HG03135 (cell line): ENCODE measurements around the gene TAF11L11.
"Not testable (repeated sequence)": the region's sequence is repeated elsewhere in the genome, so short reads cannot be mapped to it uniquely, and the experiment has no call there.

Experiments
- ATAC-seq: cut with Tn5 transposase; IDR thresholded peaks from one replicate; pipeline ENCODE4 v1.9.1; 2021; ENCODE audit warnings: mild to moderate bottlenecking, moderate library complexity; ENCODE audit not compliant: unreplicated experiment

Gene TAF11L11

DNA sequence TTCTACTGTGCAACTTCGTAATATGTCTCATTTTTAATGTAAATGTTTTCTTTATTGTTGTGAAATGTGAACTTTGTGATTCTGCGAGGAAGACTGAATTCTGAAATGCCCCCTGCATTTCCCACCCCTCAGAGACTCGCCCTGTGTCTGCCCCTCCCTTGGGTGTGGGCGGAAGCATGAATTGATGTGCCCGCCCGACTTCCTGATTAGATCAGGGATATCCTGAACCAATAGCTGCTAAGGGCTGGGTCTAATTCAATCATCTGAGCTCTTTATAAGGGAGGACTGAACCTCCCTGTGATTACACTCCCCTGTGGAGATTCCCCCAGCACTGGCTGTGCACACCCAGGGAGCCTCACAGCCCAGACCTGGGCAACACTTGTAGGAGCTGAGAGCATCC lies at the start of gene TAF11L11:
Gene TAF11L11, plus strand, starts transcription at position 304 of the 400 bp plus-strand sequence.
- not testable (repeated sequence) for ATAC-seq

GRCh38 chr5:17585658-17586057 lies 18.3 kb upstream of the TAF11L11 start, which contains the start of gene TAF11L7:
TAF11L7 (minus strand) TSS chr5:17585758.
- ATAC-seq: not testable (repeated sequence)

GRCh38 chr5:17590860-17591259 lies 13.1 kb upstream of the TAF11L11 start, which contains the start of gene TAF11L8:
TAF11L8 (minus strand) TSS chr5:17590960.
- ATAC-seq: not testable (repeated sequence)

- ATAC-seq: not testable (repeated sequence)
Measured at GRCh38 chr5:17594255-17594654, 9.7 kb upstream of the TAF11L11 start, which contains the start of gene TAF11L9. TAF11L9 (minus strand) TSS chr5:17594394.

- ATAC-seq: not testable (repeated sequence)
Measured at GRCh38 chr5:17597728-17598127, 6.3 kb upstream of the TAF11L11 start, which contains the start of gene TAF11L10. TAF11L10 (minus strand) TSS chr5:17597828.

DNA sequence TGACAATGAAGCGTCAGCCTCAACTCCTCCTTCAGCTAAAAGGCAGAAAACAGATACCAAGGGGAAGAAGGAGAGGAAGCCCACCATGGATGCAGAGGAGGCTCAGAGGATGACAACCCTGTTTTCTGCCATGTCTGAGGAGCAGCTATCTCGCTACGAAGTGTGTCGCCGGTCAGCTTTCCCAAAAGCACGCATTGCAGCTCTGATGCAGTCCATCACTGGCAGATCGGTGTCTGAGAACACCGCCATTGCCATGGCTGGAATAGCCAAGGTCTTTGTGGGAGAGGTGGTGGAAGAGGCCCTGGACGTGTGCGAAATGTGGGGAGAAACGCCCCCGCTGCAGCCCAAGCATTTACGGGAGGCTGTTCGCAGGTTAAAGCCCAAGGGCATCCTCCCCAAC lies 968 bp downstream of the TAF11L11 start:
- ATAC-seq: no peak

DNA sequence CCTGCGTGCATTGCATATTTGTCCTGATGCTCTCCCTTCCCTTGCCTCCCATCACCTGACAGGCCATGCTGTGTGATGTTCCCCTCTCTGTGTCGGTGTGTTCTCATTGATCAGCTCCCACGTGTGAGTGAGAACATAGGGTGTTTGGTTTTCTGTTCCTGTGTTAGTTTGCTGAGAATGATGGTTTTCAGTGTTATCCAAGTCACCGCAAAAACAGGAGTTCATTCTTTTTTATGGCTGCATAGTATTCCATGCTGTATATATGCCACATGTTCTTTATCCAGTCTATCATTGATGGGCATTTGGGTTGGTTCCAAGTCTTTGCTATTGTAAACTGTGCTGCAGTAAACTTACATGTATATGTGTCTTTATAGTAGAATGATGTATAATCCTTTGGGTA lies 3.5 kb downstream of the TAF11L11 start:
- ATAC-seq: not testable (repeated sequence)

DNA sequence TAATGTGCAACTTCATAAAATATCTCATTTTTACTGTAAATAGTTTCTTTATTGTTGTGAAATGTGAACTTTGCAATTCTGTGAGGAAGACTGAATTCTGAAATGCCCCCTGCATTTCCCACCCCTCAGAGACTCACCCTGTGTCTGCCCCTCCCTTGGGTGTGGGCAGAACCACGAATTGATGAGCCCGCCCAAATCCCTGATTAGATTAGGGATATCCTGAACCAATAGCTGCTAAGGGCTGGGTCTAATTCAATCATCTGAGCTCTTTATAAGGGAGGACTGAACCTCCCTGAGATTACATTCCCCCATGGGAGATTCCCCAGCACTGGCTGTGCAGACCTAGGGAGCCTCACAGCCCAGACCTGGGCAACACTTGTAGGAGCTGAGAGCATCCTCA lies 6.1 kb downstream of the TAF11L11 start, which contains the start of gene TAF11L12:
Gene TAF11L12, plus strand, starts transcription at position 301 of the 400 bp plus-strand sequence.
- not testable (repeated sequence) for ATAC-seq

GRCh38 chr5:17614872-17615605 lies 11.1 kb downstream of the TAF11L11 start:
- no peak for ATAC-seq

- ATAC-seq: no peak
Measured at GRCh38 chr5:17619354-17619753, 15.4 kb downstream of the TAF11L11 start.

- ATAC-seq: no peak
Measured at GRCh38 chr5:17620627-17621026, 16.6 kb downstream of the TAF11L11 start.

- ATAC-seq: no peak
Measured at GRCh38 chr5:17625686-17626085, 21.7 kb downstream of the TAF11L11 start.

DNA sequence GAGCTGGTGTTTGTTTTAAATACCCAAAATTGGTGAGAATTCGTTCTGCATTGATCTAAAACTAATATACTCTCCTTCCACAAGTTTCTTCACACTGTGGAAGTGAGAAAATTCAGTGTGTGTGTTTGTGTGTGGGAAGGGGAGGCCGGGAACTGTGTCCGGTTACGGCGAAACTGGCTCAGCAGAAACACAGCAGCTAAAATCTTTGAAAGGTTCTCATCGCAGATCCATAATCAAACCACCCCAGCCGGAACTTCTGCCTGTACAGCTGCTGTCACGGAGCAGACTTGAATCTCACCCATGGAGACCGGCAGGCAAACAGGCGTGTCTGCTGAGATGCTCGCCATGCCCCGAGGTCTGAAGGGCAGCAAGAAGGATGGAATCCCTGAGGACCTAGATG lies 27.8 kb downstream of the TAF11L11 start, which contains the start of gene TAF11L13:
Gene TAF11L13, plus strand, starts transcription at position 301 of the 400 bp plus-strand sequence.
- ATAC-seq: not testable (repeated sequence)

DNA sequence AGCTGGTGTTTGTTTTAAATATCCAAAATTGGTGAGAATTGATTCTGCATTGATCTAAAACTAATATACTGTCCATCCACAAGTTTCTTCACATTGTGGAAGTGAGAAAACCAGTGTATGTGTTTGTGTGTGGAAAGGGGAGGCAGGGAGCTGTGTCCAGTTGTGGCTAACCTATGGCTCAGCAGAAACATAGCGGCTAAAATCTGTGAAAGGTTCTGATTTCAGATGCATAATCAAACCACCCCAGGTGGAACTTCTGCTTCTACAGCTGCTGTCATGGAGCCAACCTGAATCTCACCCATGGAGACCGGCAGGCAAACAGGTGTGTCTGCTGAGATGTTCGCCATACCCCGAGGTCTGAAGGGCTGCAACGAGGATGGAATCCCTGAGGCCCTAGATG lies 30.2 kb downstream of the TAF11L11 start, which contains the start of gene TAF11L14:
Gene TAF11L14, plus strand, starts transcription at position 301 of the 400 bp plus-strand sequence.
- no peak for ATAC-seq

GRCh38 chr5:17649232-17649631 lies 45.2 kb downstream of the TAF11L11 start:
- not testable (repeated sequence) for ATAC-seq

GRCh38 chr5:17655201-17655759 lies 51.3 kb downstream of the TAF11L11 start:
- not testable (repeated sequence) for ATAC-seq
